Natural killer cell (primary cell): Measurements from ENCODE around the gene VPS13D. TPM values are rescaled to one million over a fixed set of nuclear protein-coding genes. Genes with fewer than 3 reads are reported as not detected.
A peak's percentile ranks its signal among the peaks of the same experiment; 100 is the strongest.

ENCODE experiments used
- ATAC-seq, 3 donors: fragments of 150-1000 bp in 2 of 3; fragments of 200-7000 bp in 1 of 3; cut with Tn5 transposase; 1 replicate in 1 of 3; 2 replicates in 2 of 3; pipeline ENCODE4 v1.10.0; 2021; ENCODE audit warnings: mild to moderate bottlenecking in 2 of 3, moderate library complexity in 2 of 3
- DNase-seq, 2 donors: peaks; one replicate each; pipeline versions ENCODE4 v3.0.0 to v3.0.0-alpha.2; 2013 to 2021; ENCODE audit warnings: mixed read lengths in 1 of 2
- H3K27ac ChIP-seq: one replicate; pipeline ENCODE4 v1.5.1; 2013; ENCODE audit warnings: mild to moderate bottlenecking, low read length
- H3K27me3 ChIP-seq: one replicate; pipeline ENCODE4 v1.6.1; 2013; ENCODE audit warnings: low read length; ENCODE audit not compliant: control insufficient read depth, insufficient read depth
- H3K36me3 ChIP-seq: one replicate; pipeline ENCODE4 v1.6.1; 2013; ENCODE audit warnings: low read length; ENCODE audit not compliant: control insufficient read depth, insufficient read depth
- H3K4me1 ChIP-seq: one replicate; pipeline ENCODE4 v1.6.1; 2013; ENCODE audit warnings: low read length; ENCODE audit not compliant: control insufficient read depth, insufficient read depth
- H3K4me3 ChIP-seq: one replicate; pipeline ENCODE4 v1.5.1; 2013; ENCODE audit warnings: low read length
- H3K9me3 ChIP-seq: one replicate; pipeline ENCODE4 v1.6.1; 2013; ENCODE audit warnings: low read length; ENCODE audit not compliant: control insufficient read depth, insufficient read depth
- H3K27ac Mint-ChIP-seq, 2 donors: one replicate each; pipeline ENCODE4 v1.8.0; 2022; ENCODE audit warnings: mild to moderate bottlenecking in 2 of 2, mixed read lengths in 2 of 2, moderate library complexity in 1 of 2
- H3K27me3 Mint-ChIP-seq, 2 donors: one replicate each; pipeline ENCODE4 v1.8.0; 2022; ENCODE audit warnings: low read depth in 2 of 2, mixed read lengths in 2 of 2
- H3K36me3 Mint-ChIP-seq: one replicate; pipeline ENCODE4 v1.8.0; 2022; ENCODE audit warnings: mixed read lengths
- H3K4me1 Mint-ChIP-seq, 2 donors: one replicate each; pipeline ENCODE4 v1.8.0; 2022; ENCODE audit warnings: mixed read lengths in 2 of 2
- H3K4me3 Mint-ChIP-seq: one replicate; pipeline ENCODE4 v1.8.0; 2022; ENCODE audit warnings: mild to moderate bottlenecking, moderate library complexity, mixed read lengths
- H3K9me3 Mint-ChIP-seq, 2 donors: one replicate each; pipeline ENCODE4 v1.8.0; 2022; ENCODE audit warnings: mixed read lengths in 2 of 2
- WGBS: methylation state at CpG from one replicate; pipeline ENCODE4 v1.1.7; 2013; ENCODE audit warnings: missing lambda C conversion rate; ENCODE audit not compliant: insufficient coverage; 5-methylcytosine and 5-hydroxymethylcytosine counted together
- intact Hi-C: fragments of 100-400 bp; cut with micrococcal nuclease; formaldehyde crosslinking; loops from one replicate; pipeline ENCODE4 v1.14.2; 2022
- total RNA-seq, 4 donors: library from RNA; stranded (reverse); fragments of 120-200 nt in 1 of 4; gene quantifications; one replicate each; pipeline versions ENCODE4 v1.2.3 to v1.2.4, GENCODE V29; 2013 to 2022
- TF ChIP-seq, protein P1 (sequence below): fragments of 200-600 bp; IDR thresholded peaks from one replicate; pipeline ENCODE4 v1.8.0; 2022; ENCODE audit warnings: antibody characterized with exemption

Gene VPS13D
- total RNA-seq, 3 donors from 2014 or later (not counting 1 experiment from before 2014, with no cell fraction given) = 66.3 to 94.0 (median 81.7) TPM

DNA sequence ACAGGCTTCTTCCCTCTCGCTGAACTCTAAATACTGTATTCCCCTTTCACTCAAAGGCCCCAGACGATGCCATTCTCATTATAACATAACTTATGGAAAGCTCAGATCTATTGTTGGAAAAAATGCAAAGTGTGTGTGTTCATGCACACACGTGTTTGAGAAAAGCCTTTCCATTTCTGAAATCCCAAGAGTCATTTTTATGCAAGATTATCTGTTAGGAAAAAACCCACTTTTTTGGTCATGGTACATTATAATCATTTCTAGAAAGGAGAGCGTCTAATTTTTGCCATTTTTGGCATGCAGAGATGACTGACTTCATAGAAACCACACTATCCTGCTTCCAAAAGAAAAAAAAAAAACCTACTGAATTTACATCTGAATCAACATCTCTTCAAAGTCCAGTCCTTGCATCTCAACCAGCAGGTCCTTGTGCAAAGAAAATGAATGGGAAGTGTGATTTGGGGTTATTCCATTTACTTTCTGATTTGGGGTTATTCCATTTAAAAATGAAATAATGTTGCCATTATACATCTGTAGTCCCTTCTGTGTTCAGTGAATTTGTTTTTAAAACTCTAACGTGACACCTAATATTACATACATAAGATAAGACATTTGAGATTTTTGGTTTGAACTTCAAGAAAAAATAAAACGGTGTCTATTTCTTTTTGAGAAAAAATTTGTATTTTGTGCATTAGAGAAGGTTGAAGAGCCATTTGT is 237.9 kb downstream of the VPS13D start:
- no peaks in the 10 kb centered on the region for H3K27me3 Mint-ChIP-seq
- peaks cover 44 to 48% of the 10 kb centered on the region in 2 donors for H3K4me1 Mint-ChIP-seq
- H3K9me3 Mint-ChIP-seq = no peaks in the 10 kb centered on the region
- no peak overlapping the region for H3K27ac ChIP-seq
- ATAC-seq (no peak), DNase-seq (no peak)
- H3K9me3 ChIP-seq = no peaks in the 10 kb centered on the region
- H3K4me3 Mint-ChIP-seq = peak overlapping the region; percentile 77
- TF ChIP-seq, protein P1, sequence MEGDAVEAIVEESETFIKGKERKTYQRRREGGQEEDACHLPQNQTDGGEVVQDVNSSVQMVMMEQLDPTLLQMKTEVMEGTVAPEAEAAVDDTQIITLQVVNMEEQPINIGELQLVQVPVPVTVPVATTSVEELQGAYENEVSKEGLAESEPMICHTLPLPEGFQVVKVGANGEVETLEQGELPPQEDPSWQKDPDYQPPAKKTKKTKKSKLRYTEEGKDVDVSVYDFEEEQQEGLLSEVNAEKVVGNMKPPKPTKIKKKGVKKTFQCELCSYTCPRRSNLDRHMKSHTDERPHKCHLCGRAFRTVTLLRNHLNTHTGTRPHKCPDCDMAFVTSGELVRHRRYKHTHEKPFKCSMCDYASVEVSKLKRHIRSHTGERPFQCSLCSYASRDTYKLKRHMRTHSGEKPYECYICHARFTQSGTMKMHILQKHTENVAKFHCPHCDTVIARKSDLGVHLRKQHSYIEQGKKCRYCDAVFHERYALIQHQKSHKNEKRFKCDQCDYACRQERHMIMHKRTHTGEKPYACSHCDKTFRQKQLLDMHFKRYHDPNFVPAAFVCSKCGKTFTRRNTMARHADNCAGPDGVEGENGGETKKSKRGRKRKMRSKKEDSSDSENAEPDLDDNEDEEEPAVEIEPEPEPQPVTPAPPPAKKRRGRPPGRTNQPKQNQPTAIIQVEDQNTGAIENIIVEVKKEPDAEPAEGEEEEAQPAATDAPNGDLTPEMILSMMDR = no peak
- no peaks in the 10 kb centered on the region for H3K27me3 ChIP-seq
- intact Hi-C loops = no loop called here
- no peak overlapping the region for H3K4me3 ChIP-seq
- H3K36me3 Mint-ChIP-seq = peaks cover 11% of the 10 kb centered on the region
- peaks cover 2% of the 10 kb centered on the region for H3K36me3 ChIP-seq
- peak overlapping the region; percentile 75 to 78 for H3K27ac Mint-ChIP-seq
- H3K4me1 ChIP-seq = peaks cover 37% of the 10 kb centered on the region
- WGBS = 79% methylated on average over 2 of the region's 6 CpGs

DNA sequence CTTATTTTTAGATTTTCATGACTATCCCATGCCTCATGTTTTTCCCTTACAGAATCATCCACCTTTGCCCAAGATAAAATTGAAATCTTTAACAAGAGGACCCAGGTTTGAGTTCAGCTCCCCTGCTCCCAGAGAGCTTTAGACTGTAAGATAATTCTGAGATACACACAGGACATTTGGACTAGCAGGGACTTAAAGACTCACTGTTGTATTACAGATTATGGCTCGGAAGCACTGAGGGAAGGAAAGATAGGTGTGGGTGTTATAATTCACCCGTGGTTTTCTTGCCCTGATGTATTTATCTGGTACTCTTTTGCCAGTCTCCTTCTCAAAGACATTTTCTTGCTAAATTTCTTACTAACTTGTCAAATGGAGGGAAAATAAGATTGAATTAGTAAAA is 238.5 kb downstream of the VPS13D start:
- Mint-ChIP-seq H3K36me3 (peaks cover 7% of the 10 kb centered on the region), H3K4me3 (peak overlapping the region; percentile 77), H3K4me1 (peaks cover 50 to 54% of the 10 kb centered on the region in 2 donors), H3K27me3 (no peaks in the 10 kb centered on the region), H3K9me3 (no peaks in the 10 kb centered on the region), H3K27ac (peak overlapping the region; percentile 75 to 78)
- Histone ChIP-seq H3K4me3 (no peak overlapping the region), H3K9me3 (no peaks in the 10 kb centered on the region), H3K27ac (no peak overlapping the region), H3K36me3 (no peaks in the 10 kb centered on the region), H3K4me1 (peaks cover 43% of the 10 kb centered on the region), H3K27me3 (no peaks in the 10 kb centered on the region)
- TF ChIP-seq, protein P1 = no peak
- no peak for DNase-seq
- intact Hi-C loops = no loop called here
- ATAC-seq = peak in 1 of 3 donors; percentile 33
- 27% methylated on average over 1 of the region's 2 CpGs for WGBS

DNA sequence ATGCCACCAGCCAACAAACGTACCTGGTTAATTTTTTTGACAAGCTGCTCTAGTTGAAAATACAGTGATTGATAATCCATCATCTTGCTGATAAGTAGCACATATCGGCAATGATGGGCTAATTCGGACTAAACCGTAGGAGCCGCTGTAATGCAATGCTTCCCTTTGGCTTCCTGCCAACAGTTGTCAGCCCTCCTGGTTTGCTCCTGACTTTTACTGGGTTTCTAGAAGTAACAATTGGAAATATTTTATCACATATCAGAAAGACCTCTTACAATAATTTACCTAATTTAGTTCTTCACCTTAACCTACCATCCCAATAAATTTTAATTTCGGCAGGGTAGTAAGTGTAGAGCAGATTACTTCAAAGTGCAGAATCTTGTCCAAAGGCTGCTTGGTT is 239.7 kb downstream of the VPS13D start:
- H3K4me3 Mint-ChIP-seq = peak overlapping the region; percentile 42
- TF ChIP-seq, protein P1 = no peak
- Histone ChIP-seq H3K9me3 (no peaks in the 10 kb centered on the region), H3K36me3 (no peaks in the 10 kb centered on the region), H3K27me3 (no peaks in the 10 kb centered on the region), H3K27ac (no peak overlapping the region), H3K4me1 (peaks cover 53% of the 10 kb centered on the region), H3K4me3 (no peak overlapping the region)
- peaks cover 61 to 65% of the 10 kb centered on the region in 2 donors for H3K4me1 Mint-ChIP-seq
- ATAC-seq = no peak
- no peak for DNase-seq
- H3K27me3 Mint-ChIP-seq = no peaks in the 10 kb centered on the region
- intact Hi-C loops = no loop called here
- WGBS = 94% methylated on average over 6 of the region's 6 CpGs
- H3K9me3 Mint-ChIP-seq = no peaks in the 10 kb centered on the region
- peak overlapping the region; percentile 77 to 96 for H3K27ac Mint-ChIP-seq
- H3K36me3 Mint-ChIP-seq = peaks cover 6% of the 10 kb centered on the region
